PC-3 (cell line): ENCODE data around the gene HPSE. TPM values are rescaled to one million over a fixed set of nuclear protein-coding genes. Genes with fewer than 3 reads are reported as not detected.

Experiments
- ATAC-seq: fragments of 200-7000 bp; cut with Tn5 transposase; 2 replicates; pipeline ENCODE4 v1.9.1; 2020; ENCODE audit warnings: mild to moderate bottlenecking, moderate library complexity
- BruUV-seq: library from RNA; stranded (reverse); fragments of 400-500 nt; replicated peaks from 2 replicates; lab custom pipeline; 2021; lab: Mats Ljungman, UMichigan
- CTCF ChIA-PET: fragments of 300-600 bp; sonication (Branson Sonifier 250); formaldehyde crosslinking; loops from one replicate; lab custom pipeline; 2022; ENCODE audit warnings: antibody characterized with exemption; lab: Charles Lee
- POLR2A ChIA-PET: fragments of 300-600 bp; sonication (Branson Sonifier 250); formaldehyde crosslinking; loops from one replicate; lab custom pipeline; 2022; ENCODE audit warnings: antibody characterized with exemption; ENCODE audit not compliant: unreplicated experiment; lab: Charles Lee
- DNase-seq: peaks from one replicate; pipeline ENCODE4 v3.0.0-alpha.2; 2015
- H2AFZ ChIP-seq: fragments of 300-600 bp; sonication (generic); 2 replicates; pipeline ENCODE4 v1.6.0; 2016; ENCODE audit warnings: antibody characterized with exemption, low read length
- H3F3A ChIP-seq: fragments of 300-600 bp; sonication (generic); one replicate; pipeline ENCODE4 v1.6.0; 2017; ENCODE audit warnings: antibody characterized with exemption, low read length, control low read depth, mild to moderate bottlenecking; ENCODE audit not compliant: unreplicated experiment
- H3K27ac ChIP-seq: fragments of 300-600 bp; sonication (generic); 2 replicates; pipeline ENCODE4 v1.5.1; 2016; ENCODE audit warnings: mild to moderate bottlenecking, low read length
- H3K27me3 ChIP-seq: fragments of 300-600 bp; sonication (generic); 2 replicates; pipeline ENCODE4 v1.6.1; 2016; ENCODE audit warnings: low read length, mixed read lengths
- H3K36me3 ChIP-seq: fragments of 300-600 bp; sonication (generic); 2 replicates; pipeline ENCODE4 v1.6.1; 2016; ENCODE audit warnings: low read depth, mixed run types, low read length, mixed read lengths
- H3K4me1 ChIP-seq: fragments of 300-600 bp; sonication (generic); 2 replicates; pipeline ENCODE4 v1.5.1; 2016; ENCODE audit warnings: low read length; ENCODE audit not compliant: insufficient read depth
- H3K4me2 ChIP-seq: fragments of 300-600 bp; sonication (generic); 2 replicates; pipeline ENCODE4 v1.6.0; 2016; ENCODE audit warnings: low read length
- H3K4me3 ChIP-seq: fragments of 300-600 bp; sonication (generic); 2 replicates; pipeline ENCODE4 v1.5.1; 2016; ENCODE audit warnings: mild to moderate bottlenecking, low read length, mixed read lengths
- H3K79me2 ChIP-seq: fragments of 300-600 bp; sonication (generic); 2 replicates; pipeline ENCODE4 v1.6.1; 2017; ENCODE audit warnings: low read length, mixed read lengths
- H3K9ac ChIP-seq: fragments of 300-600 bp; sonication (generic); 2 replicates; pipeline ENCODE4 v1.6.0; 2016; ENCODE audit warnings: mild to moderate bottlenecking, low read length
- H3K9me2 ChIP-seq: fragments of 300-600 bp; sonication (generic); replicated peaks from 2 replicates; pipeline ENCODE4 v1.6.1; 2016; ENCODE audit warnings: mixed run types, low read length, mixed read lengths
- H3K9me3 ChIP-seq: fragments of 300-600 bp; sonication (generic); 2 replicates; pipeline ENCODE4 v1.6.1; 2016; ENCODE audit warnings: low read length, mixed read lengths
- H4K20me1 ChIP-seq: fragments of 300-600 bp; sonication (generic); 2 replicates; pipeline ENCODE4 v1.6.1; 2016; ENCODE audit warnings: low read length, mixed read lengths
- CTCF ChIP-seq: fragments of 300-600 bp; sonication (generic); conservative IDR thresholded peaks from 2 replicates; pipeline ENCODE4 v1.5.1; 2017; ENCODE audit warnings: antibody characterized with exemption, low read depth, mild to moderate bottlenecking, low read length
- EZH2 ChIP-seq: fragments of 300-600 bp; sonication (generic); IDR thresholded peaks from one replicate; pipeline ENCODE4 v1.6.1; 2017; ENCODE audit warnings: antibody characterized with exemption, mild to moderate bottlenecking, low read length; ENCODE audit not compliant: unreplicated experiment
- EZH2phosphoT487 ChIP-seq: fragments of 300-600 bp; sonication (generic); IDR thresholded peaks from 2 replicates; pipeline ENCODE4 v1.6.1; 2018; ENCODE audit warnings: mild to moderate bottlenecking, antibody characterized with exemption, low read length, borderline replicate concordance
- intact Hi-C: fragments of 100-400 bp; cut with micrococcal nuclease; formaldehyde crosslinking; loops from 2 replicates; pipeline ENCODE4 v1.9.0; 2023
- total RNA-seq: library from RNA; depleted of rRNA; stranded (reverse); fragments of >200 nt; gene quantifications from 2 replicates; pipeline ENCODE4 v1.2.3, GENCODE V29; 2014

Gene HPSE
- total RNA-seq, 1 experiment from 2014 or later, result 4.2 TPM

- Histone ChIP-seq H3K27ac (no peak overlapping the region), H3K9me3 (no peaks in the 10 kb centered on the region), H3K4me2 (no peak overlapping the region), H3K4me3 (no peak overlapping the region), H3K9me2 (no peaks in the 10 kb centered on the region), H3K4me1 (no peaks in the 10 kb centered on the region), H3K36me3 (peaks cover 20% of the 10 kb centered on the region), H3F3A (no peaks in the 10 kb centered on the region), H2AFZ (no peak overlapping the region), H3K79me2 (no peaks in the 10 kb centered on the region), H3K9ac (no peak overlapping the region), H3K27me3 (no peaks in the 10 kb centered on the region), H4K20me1 (no peaks in the 10 kb centered on the region)
- no TSS peak for BruUV-seq
- no peak for DNase-seq
- TF ChIP-seq CTCF, result no peak
- TF ChIP-seq EZH2, result no peak
- TF ChIP-seq EZH2phosphoT487, result no peak
- intact Hi-C loops, result no loop called here
- ChIA-PET CTCF (no interaction called here), POLR2A (no interaction called here)
- no peak for ATAC-seq
Measured at GRCh38 chr4:83269256-83269655, 65.4 kb downstream of the HPSE start.

- ATAC-seq, result no peak
- Histone ChIP-seq H3K9me3 (no peaks in the 10 kb centered on the region), H3K79me2 (no peaks in the 10 kb centered on the region), H3K9me2 (no peaks in the 10 kb centered on the region), H3K4me1 (no peaks in the 10 kb centered on the region), H4K20me1 (no peaks in the 10 kb centered on the region), H3K36me3 (peaks cover 19% of the 10 kb centered on the region), H3F3A (no peaks in the 10 kb centered on the region), H3K27ac (no peak overlapping the region), H3K9ac (no peak overlapping the region), H3K4me2 (no peak overlapping the region), H3K27me3 (no peaks in the 10 kb centered on the region), H2AFZ (no peak overlapping the region), H3K4me3 (no peak overlapping the region)
- DNase-seq, result no peak
- intact Hi-C loops, result no loop called here
- ChIA-PET POLR2A (no interaction called here), CTCF (no interaction called here)
- BruUV-seq, result no TSS peak
- no peak for TF ChIP-seq EZH2
- TF ChIP-seq CTCF, result no peak
- TF ChIP-seq EZH2phosphoT487, result no peak
Measured at GRCh38 chr4:83268491-83268890, 66.2 kb downstream of the HPSE start.

GRCh38 chr4:83267830-83268475, 66.7 kb downstream of the HPSE start:
- ATAC-seq (no peak), DNase-seq (no peak)
- no TSS peak for BruUV-seq
- Histone ChIP-seq H2AFZ (no peak overlapping the region), H3K4me1 (no peaks in the 10 kb centered on the region), H3K4me2 (no peak overlapping the region), H3K9ac (no peak overlapping the region), H3K36me3 (peaks cover 13% of the 10 kb centered on the region), H3K9me3 (no peaks in the 10 kb centered on the region), H4K20me1 (no peaks in the 10 kb centered on the region), H3K9me2 (no peaks in the 10 kb centered on the region), H3K27me3 (no peaks in the 10 kb centered on the region), H3K27ac (no peak overlapping the region), H3K79me2 (no peaks in the 10 kb centered on the region), H3F3A (no peaks in the 10 kb centered on the region), H3K4me3 (no peak overlapping the region)
- TF ChIP-seq CTCF (no peak), EZH2 (no peak), EZH2phosphoT487 (no peak)
- ChIA-PET CTCF (no interaction called here), POLR2A (no interaction called here)
- intact Hi-C loops, result no loop called here
